Heart left ventricle (tissue), 16 donors: ENCODE measurements around the gene AREL1. TPM values are rescaled to one million over a fixed set of nuclear protein-coding genes. Genes with fewer than 3 reads are reported as not detected.

Experiments used
- ATAC-seq, 4 donors: fragments of 200-7000 bp; cut with Tn5 transposase; one replicate each; pipeline ENCODE4 v1.9.1; 2020 to 2022; ENCODE audit warnings: moderate library complexity in 4 of 4, mild to moderate bottlenecking in 3 of 4, moderate number of reproducible peaks in 1 of 4
- DNase-seq, 5 donors: peaks; one replicate each; pipeline ENCODE4 v3.0.0-alpha.2; 2020
- H3K27ac ChIP-seq, 12 donors: fragments of 200-600 bp; sonication (generic) in 4 of 12; one replicate each; pipeline versions ENCODE4 v1.5.0 to v1.8.0; 2016 to 2022; ENCODE audit warnings: mild to moderate bottlenecking in 2 of 12
- H3K27me3 ChIP-seq, 9 donors: fragments of 200-600 bp; sonication (generic) in 2 of 9; one replicate each; pipeline versions ENCODE4 v1.5.1 to v1.8.0; 2016 to 2022; ENCODE audit warnings: mild to moderate bottlenecking in 3 of 9
- H3K36me3 ChIP-seq, 9 donors: fragments of 200-600 bp; sonication (generic) in 2 of 9; one replicate each; pipeline versions ENCODE4 v1.5.0 to v1.8.0; 2018 to 2022; ENCODE audit warnings: mild to moderate bottlenecking in 2 of 9
- H3K4me1 ChIP-seq, 12 donors: fragments of 200-600 bp; sonication (generic) in 4 of 12; one replicate each; pipeline versions ENCODE4 v1.5.0 to v1.8.0; 2016 to 2022; ENCODE audit warnings: mild to moderate bottlenecking in 3 of 12
- H3K4me3 ChIP-seq, 12 donors: fragments of 200-600 bp; sonication (generic) in 4 of 12; one replicate each; pipeline versions ENCODE4 v1.5.0 to v1.8.0; 2017 to 2022; ENCODE audit warnings: mild to moderate bottlenecking in 9 of 12, moderate library complexity in 4 of 12
- H3K9me3 ChIP-seq, 12 donors: fragments of 200-600 bp; sonication (generic) in 4 of 12; one replicate each; pipeline versions ENCODE4 v1.5.0 to v1.8.0; 2016 to 2022; ENCODE audit warnings: mild to moderate bottlenecking in 1 of 12
- CTCF ChIP-seq, 12 donors: fragments of 200-600 bp; sonication (generic) in 4 of 12; IDR thresholded peaks; one replicate each; pipeline versions ENCODE4 v1.5.0 to v1.8.0; 2018 to 2022; ENCODE audit warnings: antibody characterized with exemption in 12 of 12, mild to moderate bottlenecking in 5 of 12
- POLR2A ChIP-seq, 2 donors: fragments of 450-650 bp; IDR thresholded peaks; one replicate each; pipeline ENCODE4 v1.6.1; 2017; ENCODE audit warnings: antibody characterized with exemption in 2 of 2, mild to moderate bottlenecking in 2 of 2, moderate library complexity in 2 of 2
- WGBS, 4 donors: extraction: QIAGEN DNeasy Blood & Tissue Kit in 2 of 4; methylation state at CpG; one replicate each; pipeline versions ENCODE4 v1.1.5 to v1.1.7; 2013 to 2018; 5-methylcytosine and 5-hydroxymethylcytosine counted together
- intact Hi-C, 10 donors: fragments of 100-400 bp; cut with DNase I; formaldehyde crosslinking; loops; one replicate each; pipeline versions ENCODE4 v1.11.1 to v1.14.2; 2022
- polyA plus RNA-seq, 2 donors: library from polyadenylated mRNA; stranded (reverse); fragments of 200-250 nt; gene quantifications; one replicate each; pipeline ENCODE4 v1.2.3, GENCODE V29; 2013
- total RNA-seq, 9 donors: library from RNA; depleted of rRNA in 2 of 9; stranded (reverse); fragments of >200 nt in 2 of 9; fragmentation: NEBNext Ultra II Directional in 3 of 9; extraction: Animal tissue kit (Norgen Biotek cat#: 25700) in 3 of 9; gene quantifications; one replicate each; pipeline versions ENCODE4 v1.1.0 to v1.2.4, GENCODE V29; 2016 to 2023
- donor health status: ischemic (EF 13 %, LVEDD 7.1; RV severe dilation, severe dysfunction).
- donor health status: healthy with polysubstance abuse.
- donor health status: DM: no; HTN: yes; CAD: no.
- donor health status: DM: no; HTN: no; CAD: no.
- donor health status: ischemic (EF 25% LVEDD 6.9; RV normal size, moderate dysfunction).
- donor health status: ischemic (EF 25% LVEDD 5.7; RV mildly dilated, moderate dysfunction).
- donor health status: healthy.
- donor health status: DM: yes; HTN: yes; CAD: no.
- donor health status: ischemic (EF 35%, LVEDD 5.7; RV mildly dilated, moderate dysfunction).
- donor health status: nonischemic (EF 11% LVEDD 7.7; RV severe dilation, severe dysfunction).
- donor health status: DM: yes; HTN: yes; CAD: no.
- donor health status: PGD.
- donor health status: ischemic (EF 29% LVEDD 5.4; RV normal size, mild dysfunction).
- donor health status: nonischemic (EF 23%, LVEDD 6.1; RV moderate dilation, normal function).

Gene AREL1
- total and polyA plus RNA-seq, 11 donors = 7.8 to 30.9 (median 22.2) TPM

- H3K27ac ChIP-seq = peak overlapping the region in 8 of 12 donors; percentile 9 to 89 (median 58)
- WGBS, 4 donors = 82 to 87% (median 85%) methylated on average over 6 to 13 of the region's 13 CpGs
- H3K4me3 ChIP-seq = no peak overlapping the region
- DNase-seq (peak in 1 of 5 donors; percentile 25), ATAC-seq (no peak)
- no peaks in the 10 kb centered on the region for H3K36me3 ChIP-seq
- intact Hi-C loops = loop anchor here in 3 of 10 donors (10.0 kb wide), 4 partner anchors 48 to 252 kb away; partner anchors contain the start of genes ISCA2 (in 1 of the 3) and NPC2 (in 1 of the 3)
- no peaks in the 10 kb centered on the region for H3K9me3 ChIP-seq
- peaks cover 0 to 76% (median 43%) of the 10 kb centered on the region in 12 donors for H3K4me1 ChIP-seq
- H3K27me3 ChIP-seq = peaks cover 0 to 15% (median 0%) of the 10 kb centered on the region in 9 donors
- no peak for TF ChIP-seq POLR2A (IDR thresholded peaks at IDR 0.05)
- no peak for TF ChIP-seq CTCF (IDR thresholded peaks at IDR 0.05)
Measured at GRCh38 chr14:74616996-74617700, 95.7 kb downstream of the AREL1 start.

- H3K36me3 ChIP-seq = no peaks in the 10 kb centered on the region
- peaks cover 0 to 21% (median 4%) of the 10 kb centered on the region in 9 donors for H3K27me3 ChIP-seq
- TF ChIP-seq POLR2A (IDR thresholded peaks at IDR 0.05) (no peak), CTCF (IDR thresholded peaks at IDR 0.05) (no peak)
- DNase-seq (peak in 1 of 5 donors; percentile 67), ATAC-seq (peak in 1 of 4 donors; percentile 21)
- 49 to 61% (median 51%) methylated on average over 4 of the region's 4 CpGs for WGBS, 4 donors
- intact Hi-C loops = loop anchor here in 3 of 10 donors (10.0 kb wide), 4 partner anchors 48 to 252 kb away; partner anchors contain the start of genes ISCA2 (in 1 of the 3) and NPC2 (in 1 of the 3)
- peaks cover 0 to 80% (median 43%) of the 10 kb centered on the region in 12 donors for H3K4me1 ChIP-seq
- H3K27ac ChIP-seq = peak overlapping the region in 8 of 12 donors; percentile 9 to 89 (median 58)
- no peak overlapping the region for H3K4me3 ChIP-seq
- H3K9me3 ChIP-seq = no peaks in the 10 kb centered on the region
Measured at GRCh38 chr14:74616507-74616906, 96.4 kb downstream of the AREL1 start.

GRCh38 chr14:74615735-74616134, 97.1 kb downstream of the AREL1 start:
- H3K9me3 ChIP-seq = no peaks in the 10 kb centered on the region
- H3K36me3 ChIP-seq = no peaks in the 10 kb centered on the region
- peak in 1 of 5 donors; percentile 23 for DNase-seq
- TF ChIP-seq CTCF (IDR thresholded peaks at IDR 0.05) (no peak), POLR2A (IDR thresholded peaks at IDR 0.05) (no peak)
- 92 to 95% (median 93%) methylated on average over 14 of the region's 14 CpGs for WGBS, 4 donors
- H3K27ac ChIP-seq = peak overlapping the region in 6 of 12 donors; percentile 3 to 85 (median 58)
- no peak overlapping the region for H3K4me3 ChIP-seq
- no peak for ATAC-seq
- peaks cover 0 to 76% (median 42%) of the 10 kb centered on the region in 12 donors for H3K4me1 ChIP-seq
- intact Hi-C loops = loop anchor here in 3 of 10 donors (10.0 kb wide), 4 partner anchors 49 to 251 kb away; partner anchors contain the start of genes ISCA2 (in 1 of the 3) and NPC2 (in 1 of the 3)
- peaks cover 0 to 26% (median 7%) of the 10 kb centered on the region in 9 donors for H3K27me3 ChIP-seq
